ENCODE measurements around the gene ZNF568.

The ZNF568 gene

GRCh38 chr19:37007587-37008220 is 91.6 kb downstream of the ZNF568 start:
- no peak for ATAC-seq
- TF ChIP-seq ZFP30 (CRISPR knock-in tag; IDR thresholded peaks at IDR 0.05) (no peak), ESRRG (CRISPR knock-in tag; IDR thresholded peaks at IDR 0.05) (no peak), GLIS3 (CRISPR knock-in tag; IDR thresholded peaks at IDR 0.05) (no peak), TSHZ2 (CRISPR knock-in tag; IDR thresholded peaks at IDR 0.05) (no peak), SNAI2 (CRISPR knock-in tag; IDR thresholded peaks at IDR 0.05) (no peak)
- TF ChIP-seq, protein P1, sequence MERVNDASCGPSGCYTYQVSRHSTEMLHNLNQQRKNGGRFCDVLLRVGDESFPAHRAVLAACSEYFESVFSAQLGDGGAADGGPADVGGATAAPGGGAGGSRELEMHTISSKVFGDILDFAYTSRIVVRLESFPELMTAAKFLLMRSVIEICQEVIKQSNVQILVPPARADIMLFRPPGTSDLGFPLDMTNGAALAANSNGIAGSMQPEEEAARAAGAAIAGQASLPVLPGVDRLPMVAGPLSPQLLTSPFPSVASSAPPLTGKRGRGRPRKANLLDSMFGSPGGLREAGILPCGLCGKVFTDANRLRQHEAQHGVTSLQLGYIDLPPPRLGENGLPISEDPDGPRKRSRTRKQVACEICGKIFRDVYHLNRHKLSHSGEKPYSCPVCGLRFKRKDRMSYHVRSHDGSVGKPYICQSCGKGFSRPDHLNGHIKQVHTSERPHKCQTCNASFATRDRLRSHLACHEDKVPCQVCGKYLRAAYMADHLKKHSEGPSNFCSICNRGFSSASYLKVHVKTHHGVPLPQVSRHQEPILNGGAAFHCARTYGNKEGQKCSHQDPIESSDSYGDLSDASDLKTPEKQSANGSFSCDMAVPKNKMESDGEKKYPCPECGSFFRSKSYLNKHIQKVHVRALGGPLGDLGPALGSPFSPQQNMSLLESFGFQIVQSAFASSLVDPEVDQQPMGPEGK (CRISPR knock-in tag; IDR thresholded peaks at IDR 0.05; ENCODE audit: borderline replicate concordance) = no peak

- no peak for ATAC-seq
Observed at GRCh38 chr19:37009871-37010270, 93.7 kb downstream of the ZNF568 start.

DNA sequence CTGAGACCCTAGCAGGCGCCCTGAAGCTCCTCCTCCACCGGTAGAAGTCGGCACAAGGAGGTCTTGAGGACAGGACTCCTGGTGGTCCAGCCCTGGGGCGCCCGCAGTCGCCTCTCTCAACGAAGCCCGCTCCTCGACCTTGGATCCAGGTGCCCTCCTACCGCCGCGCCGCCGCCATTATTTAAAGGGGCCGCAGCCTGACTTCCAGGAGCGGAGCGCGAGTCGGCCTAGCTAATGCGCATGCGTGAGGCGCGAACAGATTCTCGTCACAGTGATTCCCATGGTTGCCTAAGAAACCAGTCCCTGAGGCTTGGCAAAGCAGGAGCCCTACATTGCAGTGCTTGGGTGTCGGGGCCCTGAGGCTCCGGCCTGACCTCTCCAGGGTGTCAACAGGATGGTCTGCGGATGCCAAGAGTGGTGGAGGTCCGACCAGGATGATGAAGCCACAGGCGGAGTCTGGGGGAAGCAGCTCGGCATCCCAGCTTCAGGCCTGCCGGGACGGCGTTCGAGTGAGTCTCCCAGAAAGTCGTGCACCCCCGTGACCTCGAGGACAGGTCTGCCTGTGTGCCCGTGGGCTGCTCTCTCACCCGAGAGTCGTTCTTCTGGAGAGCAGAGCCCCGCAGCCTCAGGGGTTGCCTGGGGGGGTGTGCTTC is 96.1 kb downstream of the ZNF568 start:
- TF ChIP-seq ZC3H10 (CRISPR knock-in tag; IDR thresholded peaks at IDR 0.05) (no peak), TCF4 (CRISPR knock-in tag; IDR thresholded peaks at IDR 0.05; ENCODE audit: borderline replicate concordance) (no peak), ZNF8 (CRISPR knock-in tag; IDR thresholded peaks at IDR 0.05) (no peak), ZFP3 (CRISPR knock-in tag; IDR thresholded peaks at IDR 0.05) (no peak), TOX (CRISPR knock-in tag; IDR thresholded peaks at IDR 0.05; ENCODE audit: borderline replicate concordance) (no peak), TSHZ2 (CRISPR knock-in tag; IDR thresholded peaks at IDR 0.05) (no peak), OSR1 (CRISPR knock-in tag; IDR thresholded peaks at IDR 0.05) (no peak), PPARA (CRISPR knock-in tag; IDR thresholded peaks at IDR 0.05; ENCODE audit: borderline replicate concordance) (no peak)
- TF ChIP-seq, protein P2, sequence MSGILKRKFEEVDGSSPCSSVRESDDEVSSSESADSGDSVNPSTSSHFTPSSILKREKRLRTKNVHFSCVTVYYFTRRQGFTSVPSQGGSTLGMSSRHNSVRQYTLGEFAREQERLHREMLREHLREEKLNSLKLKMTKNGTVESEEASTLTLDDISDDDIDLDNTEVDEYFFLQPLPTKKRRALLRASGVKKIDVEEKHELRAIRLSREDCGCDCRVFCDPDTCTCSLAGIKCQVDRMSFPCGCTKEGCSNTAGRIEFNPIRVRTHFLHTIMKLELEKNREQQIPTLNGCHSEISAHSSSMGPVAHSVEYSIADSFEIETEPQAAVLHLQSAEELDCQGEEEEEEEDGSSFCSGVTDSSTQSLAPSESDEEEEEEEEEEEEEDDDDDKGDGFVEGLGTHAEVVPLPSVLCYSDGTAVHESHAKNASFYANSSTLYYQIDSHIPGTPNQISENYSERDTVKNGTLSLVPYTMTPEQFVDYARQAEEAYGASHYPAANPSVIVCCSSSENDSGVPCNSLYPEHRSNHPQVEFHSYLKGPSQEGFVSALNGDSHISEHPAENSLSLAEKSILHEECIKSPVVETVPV (CRISPR knock-in tag; IDR thresholded peaks at IDR 0.05) = no peak
- no peak for ATAC-seq

More at GRCh38 chr19:37009871-37010270, 93.7 kb downstream of the ZNF568 start:
- TF ChIP-seq ZFP30 (CRISPR knock-in tag; IDR thresholded peaks at IDR 0.05) (no peak), ZNF70 (CRISPR knock-in tag; IDR thresholded peaks at IDR 0.05) (no peak), OSR1 (CRISPR knock-in tag; IDR thresholded peaks at IDR 0.05) (no peak)

DNA sequence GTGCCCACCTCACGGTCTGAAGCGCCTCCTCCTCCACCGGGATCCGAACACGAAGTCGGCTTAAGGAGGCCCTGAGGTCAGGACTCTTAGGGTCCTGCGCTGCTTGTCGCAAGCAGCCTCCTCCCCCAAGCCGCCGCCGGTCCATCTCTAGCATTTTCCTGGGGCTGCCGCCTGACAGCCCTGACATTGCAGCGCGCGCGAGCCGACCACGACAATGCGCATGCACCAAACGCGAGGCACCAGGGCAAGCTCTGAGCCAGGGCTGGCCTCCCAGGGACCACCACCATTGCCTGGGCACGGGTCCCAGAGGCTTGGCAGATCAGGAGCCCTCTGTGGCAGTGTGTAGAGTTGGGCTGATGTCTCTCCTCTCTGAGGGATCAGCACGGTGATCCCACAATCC is 98.3 kb downstream of the ZNF568 start:
- no peak for TF ChIP-seq ARNTL (CRISPR knock-in tag; IDR thresholded peaks at IDR 0.05; ENCODE audit: borderline replicate concordance, low read depth)
- no peak for TF ChIP-seq RARB (CRISPR knock-in tag; IDR thresholded peaks at IDR 0.05)
- TF ChIP-seq, protein P1 (CRISPR knock-in tag; IDR thresholded peaks at IDR 0.05; ENCODE audit: borderline replicate concordance) = no peak
- ATAC-seq = no peak

Data from SK-N-SH treated with all-trans-retinoic acid at 6 μM for 48 hours (cell line).